IPS-15b (cell line): ENCODE measurements around the gene DNAI1.

Experiments used
- H3K27me3 ChIP-seq: one replicate; pipeline ENCODE4 v1.6.1; 2013; ENCODE audit warnings: low read length; ENCODE audit not compliant: control insufficient read depth, insufficient read depth
- H3K36me3 ChIP-seq: one replicate; pipeline ENCODE4 v1.6.1; 2013; ENCODE audit warnings: low read length; ENCODE audit not compliant: control insufficient read depth, insufficient read depth
- H3K4me1 ChIP-seq: one replicate; pipeline ENCODE4 v1.6.1; 2013; ENCODE audit warnings: mild to moderate bottlenecking, low read length; ENCODE audit not compliant: control insufficient read depth, insufficient read depth
- H3K4me3 ChIP-seq: one replicate; pipeline ENCODE4 v1.5.1; 2013; ENCODE audit warnings: low read depth, low read length
- H3K9ac ChIP-seq: one replicate; pipeline ENCODE4 v1.6.1; 2013; ENCODE audit warnings: low read depth, mild to moderate bottlenecking, low read length
- H3K9me3 ChIP-seq: one replicate; pipeline ENCODE4 v1.6.1; 2013; ENCODE audit warnings: mild to moderate bottlenecking, low read length; ENCODE audit not compliant: control insufficient read depth, insufficient read depth

Gene DNAI1

GRCh38 chr9:34496149-34496712 is 37.6 kb downstream of the DNAI1 start:
- Histone ChIP-seq H3K27me3 (no peaks in the 10 kb centered on the region), H3K9me3 (no peaks in the 10 kb centered on the region), H3K36me3 (no peaks in the 10 kb centered on the region), H3K4me1 (no peaks in the 10 kb centered on the region), H3K9ac (no peak overlapping the region), H3K4me3 (no peak overlapping the region)

GRCh38 chr9:34498553-34498952 is 39.9 kb downstream of the DNAI1 start:
- Histone ChIP-seq H3K27me3 (no peaks in the 10 kb centered on the region), H3K36me3 (no peaks in the 10 kb centered on the region), H3K9me3 (no peaks in the 10 kb centered on the region), H3K4me1 (no peaks in the 10 kb centered on the region), H3K4me3 (no peak overlapping the region), H3K9ac (no peak overlapping the region)

- Histone ChIP-seq H3K9me3 (no peaks in the 10 kb centered on the region), H3K9ac (no peak overlapping the region), H3K36me3 (no peaks in the 10 kb centered on the region), H3K27me3 (no peaks in the 10 kb centered on the region), H3K4me3 (no peak overlapping the region), H3K4me1 (no peaks in the 10 kb centered on the region)
These were observed 40.5 kb downstream of the DNAI1 start for GRCh38 chr9:34499076-34499475.

DNA sequence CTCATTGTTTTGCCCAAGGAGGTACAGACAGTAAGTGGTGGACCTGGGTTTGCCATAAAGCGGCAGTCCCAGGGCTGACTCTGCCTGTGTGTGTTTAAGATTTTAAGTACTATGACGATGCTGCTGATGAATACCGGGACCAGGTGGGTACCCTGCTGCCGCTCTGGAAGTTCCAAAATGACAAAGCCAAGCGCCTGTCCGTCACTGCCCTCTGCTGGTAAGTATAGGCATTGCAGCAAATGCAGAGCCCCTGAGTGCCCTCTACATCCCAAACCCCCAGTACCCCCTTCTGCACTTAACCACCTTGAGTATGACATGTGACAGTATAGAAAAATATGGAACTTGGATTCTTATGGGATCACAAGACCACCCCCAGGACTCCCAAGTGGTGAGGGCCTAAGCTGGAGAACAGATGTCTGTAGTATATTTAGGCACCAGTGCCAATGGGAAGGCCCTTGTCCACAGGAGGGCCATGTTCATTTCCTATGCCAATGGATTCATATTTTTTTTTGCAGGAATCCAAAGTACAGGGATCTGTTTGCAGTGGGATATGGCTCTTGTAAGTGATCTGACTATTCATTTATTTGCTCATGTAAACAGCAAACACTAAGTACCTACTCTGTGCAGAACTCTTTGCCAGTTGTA is 42.1 kb downstream of the DNAI1 start:
- no peak overlapping the region for H3K9ac ChIP-seq
- H3K9me3 ChIP-seq = no peaks in the 10 kb centered on the region
- H3K36me3 ChIP-seq = no peaks in the 10 kb centered on the region
- no peak overlapping the region for H3K4me3 ChIP-seq
- no peaks in the 10 kb centered on the region for H3K27me3 ChIP-seq
- no peaks in the 10 kb centered on the region for H3K4me1 ChIP-seq

DNA sequence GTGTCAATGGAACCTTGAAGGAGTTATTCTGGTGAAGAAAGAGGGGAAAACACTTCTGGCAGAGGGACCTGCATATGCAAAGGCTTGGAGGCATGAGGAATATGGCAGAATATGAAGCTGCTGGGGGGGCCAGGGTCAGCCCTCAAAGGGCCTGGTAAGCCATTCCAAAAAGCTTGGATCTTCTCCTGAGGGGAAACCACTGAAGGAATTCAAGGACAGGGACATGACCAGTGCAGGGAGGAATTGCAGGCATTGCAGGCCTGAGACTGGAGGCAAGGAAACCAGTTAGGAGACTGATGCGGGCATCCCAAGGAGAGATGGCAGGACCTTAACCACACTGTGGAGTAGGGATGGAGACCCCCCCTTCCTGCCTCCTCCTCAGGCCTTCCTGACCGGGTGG is 42.8 kb downstream of the DNAI1 start:
- Histone ChIP-seq H3K4me1 (no peaks in the 10 kb centered on the region), H3K36me3 (no peaks in the 10 kb centered on the region), H3K9ac (no peak overlapping the region), H3K27me3 (no peaks in the 10 kb centered on the region), H3K9me3 (no peaks in the 10 kb centered on the region), H3K4me3 (no peak overlapping the region)

DNA sequence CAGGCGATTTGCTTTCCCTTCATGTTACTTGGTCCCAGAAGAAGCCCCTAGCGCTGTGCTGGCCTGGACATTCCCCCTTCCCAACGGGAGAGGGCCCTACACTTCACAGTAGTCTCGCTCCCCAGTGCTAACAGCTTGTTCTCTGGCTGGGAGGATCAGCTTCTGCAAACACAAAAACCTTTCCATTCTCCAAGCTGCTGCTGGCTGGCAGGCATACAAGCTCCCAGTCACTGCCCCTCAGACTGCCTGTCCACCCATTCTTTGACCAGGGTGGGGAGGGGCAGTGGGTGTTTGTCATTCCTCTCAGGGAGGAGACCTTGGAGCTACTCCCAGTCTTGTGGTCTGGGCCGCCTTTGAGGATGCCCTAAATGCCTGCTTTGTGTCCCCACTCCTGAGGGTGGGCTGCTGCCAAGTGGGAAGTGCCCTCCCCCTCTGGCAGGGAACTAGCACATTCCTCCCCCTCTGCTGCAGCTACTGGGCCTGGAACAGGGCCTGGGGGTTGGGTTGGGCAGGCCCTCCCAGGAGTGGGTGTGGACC is 43.4 kb downstream of the DNAI1 start:
- H3K27me3 ChIP-seq = no peaks in the 10 kb centered on the region
- no peak overlapping the region for H3K4me3 ChIP-seq
- no peak overlapping the region for H3K9ac ChIP-seq
- no peaks in the 10 kb centered on the region for H3K36me3 ChIP-seq
- H3K9me3 ChIP-seq = no peaks in the 10 kb centered on the region
- no peaks in the 10 kb centered on the region for H3K4me1 ChIP-seq

GRCh38 chr9:34502471-34502870 is 43.9 kb downstream of the DNAI1 start:
- Histone ChIP-seq H3K4me3 (no peak overlapping the region), H3K9ac (no peak overlapping the region), H3K9me3 (no peaks in the 10 kb centered on the region), H3K36me3 (no peaks in the 10 kb centered on the region), H3K27me3 (no peaks in the 10 kb centered on the region), H3K4me1 (no peaks in the 10 kb centered on the region)

GRCh38 chr9:34502891-34503290 is 44.3 kb downstream of the DNAI1 start:
- Histone ChIP-seq H3K36me3 (no peaks in the 10 kb centered on the region), H3K9me3 (no peaks in the 10 kb centered on the region), H3K27me3 (no peaks in the 10 kb centered on the region), H3K4me1 (no peaks in the 10 kb centered on the region), H3K9ac (no peak overlapping the region), H3K4me3 (no peak overlapping the region)

GRCh38 chr9:34503406-34503805 is 44.8 kb downstream of the DNAI1 start:
- Histone ChIP-seq H3K4me3 (no peak overlapping the region), H3K9me3 (no peaks in the 10 kb centered on the region), H3K36me3 (no peaks in the 10 kb centered on the region), H3K4me1 (no peaks in the 10 kb centered on the region), H3K9ac (no peak overlapping the region), H3K27me3 (no peaks in the 10 kb centered on the region)

DNA sequence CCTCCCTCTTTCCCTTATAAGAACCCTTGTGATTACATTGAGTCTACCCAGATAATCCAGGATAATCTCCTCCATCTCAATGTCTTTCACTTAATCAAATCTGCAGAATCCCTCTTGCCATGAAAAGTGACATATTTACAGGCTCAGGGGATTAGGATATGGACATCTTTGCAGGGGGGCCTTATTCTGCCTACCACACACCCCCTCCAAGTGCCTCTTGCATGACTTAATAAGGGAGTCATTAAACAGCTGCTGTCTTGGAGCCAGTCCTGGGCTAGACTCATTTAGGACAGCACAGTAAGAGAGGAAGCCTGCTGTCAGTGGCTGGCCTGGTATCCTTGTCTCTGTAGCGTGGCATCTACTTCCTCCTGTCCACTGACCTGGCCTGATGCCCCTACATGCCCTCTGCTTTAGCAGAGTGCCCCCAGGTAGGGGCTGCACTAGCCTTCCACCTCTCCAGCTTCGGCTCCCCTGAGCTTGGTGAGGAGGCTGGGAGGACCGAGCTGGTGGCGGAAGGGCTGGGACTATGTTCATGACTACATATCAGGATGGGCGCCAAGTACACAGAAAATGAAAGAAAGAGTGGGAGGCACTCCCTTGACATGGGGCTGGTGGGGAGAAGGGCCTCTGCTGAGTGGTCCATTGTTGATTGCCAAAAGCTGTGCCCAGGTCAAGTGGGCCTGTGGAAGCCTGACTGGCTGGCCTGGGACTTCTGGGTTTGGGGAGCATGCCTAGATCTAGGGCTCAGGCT is 46.9 kb downstream of the DNAI1 start:
- no peak overlapping the region for H3K4me3 ChIP-seq
- H3K36me3 ChIP-seq = no peaks in the 10 kb centered on the region
- no peaks in the 10 kb centered on the region for H3K9me3 ChIP-seq
- no peak overlapping the region for H3K9ac ChIP-seq
- peaks cover 2% of the 10 kb centered on the region for H3K4me1 ChIP-seq
- H3K27me3 ChIP-seq = no peaks in the 10 kb centered on the region

GRCh38 chr9:34506623-34507022 is 48.0 kb downstream of the DNAI1 start:
- H3K4me3 ChIP-seq = no peak overlapping the region
- no peaks in the 10 kb centered on the region for H3K27me3 ChIP-seq
- no peak overlapping the region for H3K9ac ChIP-seq
- peaks cover 10% of the 10 kb centered on the region for H3K4me1 ChIP-seq
- H3K36me3 ChIP-seq = no peaks in the 10 kb centered on the region
- no peaks in the 10 kb centered on the region for H3K9me3 ChIP-seq

- Histone ChIP-seq H3K4me3 (no peak overlapping the region), H3K9ac (no peak overlapping the region), H3K9me3 (no peaks in the 10 kb centered on the region), H3K4me1 (peaks cover 19% of the 10 kb centered on the region), H3K36me3 (no peaks in the 10 kb centered on the region), H3K27me3 (no peaks in the 10 kb centered on the region)
These were observed 49.0 kb downstream of the DNAI1 start for GRCh38 chr9:34507556-34507955.
